Globus pallidus (tissue), 1 donor: ENCODE results near the gene F8A3.
"Not testable (repeated sequence)": the region's sequence is repeated elsewhere in the genome, so short reads cannot be mapped to it uniquely, and the experiment has no call there.

Source experiments
- DNase-seq: peaks from one replicate; pipeline ENCODE4 v3.0.0-alpha.2; 2015; ENCODE audit warnings: low spot score

The F8A3 gene

GRCh38 chrX:155458471-155458870 lies at the start of gene F8A3:
Gene F8A3, minus strand, starts transcription at chrX:155458620. Its CDS starts 20 bp downstream, at chrX:155458600.
- DNase-seq = not testable (repeated sequence)

GRCh38 chrX:155505296-155505695 lies 46.9 kb upstream of the F8A3 start:
- no peak for DNase-seq

GRCh38 chrX:155495134-155495533 lies 36.7 kb upstream of the F8A3 start:
- not testable (repeated sequence) for DNase-seq

GRCh38 chrX:155491421-155491820 lies 33.0 kb upstream of the F8A3 start:
- not testable (repeated sequence) for DNase-seq

- not testable (repeated sequence) for DNase-seq
Measured at GRCh38 chrX:155477136-155477535, 18.7 kb upstream of the F8A3 start.

- not testable (repeated sequence) for DNase-seq
Measured at GRCh38 chrX:155466269-155466938, 8.0 kb upstream of the F8A3 start.

- DNase-seq = not testable (repeated sequence)
Measured at GRCh38 chrX:155460501-155460900, 2.1 kb upstream of the F8A3 start.

GRCh38 chrX:155457761-155458447 lies 516 bp downstream of the F8A3 start:
- not testable (repeated sequence) for DNase-seq

GRCh38 chrX:155441097-155441496 lies 17.3 kb downstream of the F8A3 start:
- DNase-seq = no peak

- no peak for DNase-seq
Measured at GRCh38 chrX:155435744-155436112, 22.7 kb downstream of the F8A3 start.

- no peak for DNase-seq
Measured at GRCh38 chrX:155434906-155435743, 23.3 kb downstream of the F8A3 start.

- no peak for DNase-seq
Measured at GRCh38 chrX:155417769-155418168, 40.7 kb downstream of the F8A3 start.
